Progenitor cell of endocrine pancreas (in vitro differentiated cells): ENCODE results near the gene GLMP. TPM values are rescaled to one million over a fixed set of nuclear protein-coding genes. Genes with fewer than 3 reads are reported as not detected.

Source experiments
- DNase-seq: peaks from one replicate; pipeline ENCODE4 v3.0.0; 2021; ENCODE audit warnings: low spot score; ENCODE audit not compliant: unreplicated experiment
- H3K27ac Mint-ChIP-seq: 2 replicates; pipeline ENCODE4 v1.8.0; 2021; ENCODE audit warnings: mild to moderate bottlenecking, moderate library complexity, mixed read lengths
- H3K27me3 Mint-ChIP-seq: 2 replicates; pipeline ENCODE4 v1.8.0; 2021; ENCODE audit warnings: mixed read lengths
- H3K36me3 Mint-ChIP-seq: 2 replicates; pipeline ENCODE4 v1.8.0; 2022; ENCODE audit warnings: mixed read lengths; ENCODE audit not compliant: insufficient read depth
- H3K4me1 Mint-ChIP-seq: 2 replicates; pipeline ENCODE4 v1.8.0; 2021; ENCODE audit warnings: low read depth, mixed read lengths
- H3K4me3 Mint-ChIP-seq: 2 replicates; pipeline ENCODE4 v1.8.0; 2021; ENCODE audit warnings: low read depth, mild to moderate bottlenecking, moderate library complexity, mixed read lengths
- H3K9me3 Mint-ChIP-seq: 2 replicates; pipeline ENCODE4 v1.8.0; 2021; ENCODE audit warnings: low read depth, mixed read lengths
- total RNA-seq: library from RNA; stranded (reverse); gene quantifications from 2 replicates; pipeline ENCODE4 v1.2.1, GENCODE V29; 2021
- TF ChIP-seq, protein P1 (sequence below): fragments of 200-600 bp; sonication (generic); IDR thresholded peaks from one replicate; pipeline ENCODE4 v1.5.0; 2021; ENCODE audit warnings: antibody characterized with exemption, mild to moderate bottlenecking; ENCODE audit not compliant: unreplicated experiment

GLMP gene
- total RNA-seq, 1 donor from 2014 or later, result 57.1 TPM

GRCh38 chr1:156253634-156254033 lies 41.8 kb downstream of the GLMP start:
- TF ChIP-seq, protein P1, sequence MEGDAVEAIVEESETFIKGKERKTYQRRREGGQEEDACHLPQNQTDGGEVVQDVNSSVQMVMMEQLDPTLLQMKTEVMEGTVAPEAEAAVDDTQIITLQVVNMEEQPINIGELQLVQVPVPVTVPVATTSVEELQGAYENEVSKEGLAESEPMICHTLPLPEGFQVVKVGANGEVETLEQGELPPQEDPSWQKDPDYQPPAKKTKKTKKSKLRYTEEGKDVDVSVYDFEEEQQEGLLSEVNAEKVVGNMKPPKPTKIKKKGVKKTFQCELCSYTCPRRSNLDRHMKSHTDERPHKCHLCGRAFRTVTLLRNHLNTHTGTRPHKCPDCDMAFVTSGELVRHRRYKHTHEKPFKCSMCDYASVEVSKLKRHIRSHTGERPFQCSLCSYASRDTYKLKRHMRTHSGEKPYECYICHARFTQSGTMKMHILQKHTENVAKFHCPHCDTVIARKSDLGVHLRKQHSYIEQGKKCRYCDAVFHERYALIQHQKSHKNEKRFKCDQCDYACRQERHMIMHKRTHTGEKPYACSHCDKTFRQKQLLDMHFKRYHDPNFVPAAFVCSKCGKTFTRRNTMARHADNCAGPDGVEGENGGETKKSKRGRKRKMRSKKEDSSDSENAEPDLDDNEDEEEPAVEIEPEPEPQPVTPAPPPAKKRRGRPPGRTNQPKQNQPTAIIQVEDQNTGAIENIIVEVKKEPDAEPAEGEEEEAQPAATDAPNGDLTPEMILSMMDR, result no peak
- Mint-ChIP-seq H3K4me1 (no peaks in the 10 kb centered on the region), H3K9me3 (no peaks in the 10 kb centered on the region), H3K4me3 (no peak overlapping the region), H3K27me3 (no peaks in the 10 kb centered on the region), H3K36me3 (peaks cover 28% of the 10 kb centered on the region), H3K27ac (no peak overlapping the region)
- no peak for DNase-seq

DNA sequence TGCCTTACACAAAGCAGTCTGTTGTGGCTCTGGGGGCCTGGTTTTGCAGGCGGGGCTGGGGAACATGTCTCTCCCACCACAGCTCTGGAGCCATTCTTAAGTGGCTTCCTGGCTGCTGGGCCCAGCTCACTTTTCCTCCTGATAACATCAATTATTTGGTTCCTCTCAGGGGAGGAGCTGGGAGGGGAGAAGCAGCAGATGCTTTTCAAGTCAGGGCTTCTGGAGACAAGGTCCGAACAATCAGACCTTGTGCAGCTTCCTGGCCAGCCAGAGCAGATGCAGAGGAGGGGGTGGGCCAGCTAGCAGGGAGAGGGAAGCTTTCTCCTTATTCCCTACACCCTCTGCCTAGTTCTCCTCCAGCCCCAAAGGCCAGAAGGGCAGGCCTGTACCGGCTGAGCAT lies 44.0 kb downstream of the GLMP start:
- peaks cover 23% of the 10 kb centered on the region for H3K36me3 Mint-ChIP-seq
- no peaks in the 10 kb centered on the region for H3K27me3 Mint-ChIP-seq
- DNase-seq, result no peak
- H3K4me3 Mint-ChIP-seq, result no peak overlapping the region
- H3K9me3 Mint-ChIP-seq, result no peaks in the 10 kb centered on the region
- H3K27ac Mint-ChIP-seq, result no peak overlapping the region
- TF ChIP-seq, protein P1, result no peak
- H3K4me1 Mint-ChIP-seq, result peaks cover 4% of the 10 kb centered on the region

GRCh38 chr1:156249593-156249992 lies 45.9 kb downstream of the GLMP start:
- no peaks in the 10 kb centered on the region for H3K27me3 Mint-ChIP-seq
- peaks cover 4% of the 10 kb centered on the region for H3K4me1 Mint-ChIP-seq
- H3K9me3 Mint-ChIP-seq, result no peaks in the 10 kb centered on the region
- TF ChIP-seq, protein P1, result no peak
- no peak for DNase-seq
- no peak overlapping the region for H3K4me3 Mint-ChIP-seq
- H3K36me3 Mint-ChIP-seq, result peaks cover 19% of the 10 kb centered on the region
- H3K27ac Mint-ChIP-seq, result no peak overlapping the region

DNA sequence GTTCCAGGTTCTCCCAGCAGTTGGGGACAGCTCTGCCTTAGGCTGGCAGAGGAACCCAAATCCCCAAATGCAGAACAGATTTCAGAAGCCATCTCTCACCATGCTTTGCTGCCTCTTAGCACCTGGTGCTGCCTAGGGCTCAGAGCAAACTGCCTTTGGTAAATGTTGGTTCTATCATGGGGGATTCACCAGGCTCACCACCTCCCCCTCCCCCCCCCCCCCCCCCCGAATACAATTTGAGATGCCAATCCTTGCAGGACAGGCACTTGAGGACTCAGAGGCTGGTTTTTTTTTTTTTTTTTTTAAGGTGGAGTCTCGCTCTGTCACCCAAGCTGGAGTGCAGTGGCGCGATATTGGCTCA lies 47.2 kb downstream of the GLMP start:
- DNase-seq, result no peak
- Mint-ChIP-seq H3K27ac (no peak overlapping the region), H3K9me3 (no peaks in the 10 kb centered on the region), H3K36me3 (peaks cover 9% of the 10 kb centered on the region), H3K4me1 (peaks cover 4% of the 10 kb centered on the region), H3K27me3 (no peaks in the 10 kb centered on the region), H3K4me3 (no peak overlapping the region)
- TF ChIP-seq, protein P1, result no peak

- DNase-seq, result no peak
- Mint-ChIP-seq H3K27me3 (no peaks in the 10 kb centered on the region), H3K27ac (peak within 1 kb of the TSS; percentile 81), H3K9me3 (no peaks in the 10 kb centered on the region), H3K4me1 (peaks cover 4% of the 10 kb centered on the region), H3K36me3 (peaks cover 6% of the 10 kb centered on the region), H3K4me3 (no peak within 1 kb of the TSS)
- TF ChIP-seq, protein P1, result no peak
Measured at GRCh38 chr1:156247460-156248322, 47.8 kb downstream of the GLMP start, which contains the start of gene PAQR6. TSS of gene PAQR6 (minus strand) at chr1:156248056. CDS start at chr1:156246731, 1,325 bp downstream.
